HCT116 (cell line): ENCODE data around the gene VSTM2L.

Experiments used
- EZH2phosphoT487 ChIP-seq: fragments of 200-600 bp; IDR thresholded peaks from 2 replicates; pipeline ENCODE4 v1.6.1; 2018; ENCODE audit warnings: antibody characterized with exemption, borderline replicate concordance
- FOSL1 ChIP-seq: IDR thresholded peaks from 2 replicates; pipeline ENCODE4 v1.6.1; 2012; ENCODE audit warnings: low read depth
- JUND ChIP-seq: IDR thresholded peaks from 2 replicates; pipeline ENCODE4 v1.6.1; 2012
- POLR2A ChIP-seq: IDR thresholded peaks from 2 replicates; pipeline ENCODE4 v1.7.0; 2011; ENCODE audit warnings: borderline replicate concordance; ENCODE audit not compliant: insufficient read depth, insufficient read length; ENCODE audit errors: extremely low read depth
- POLR2AphosphoS5 ChIP-seq: IDR thresholded peaks from 2 replicates; pipeline ENCODE4 v1.6.1; 2011; ENCODE audit warnings: mild to moderate bottlenecking, low read depth, low read length, moderate library complexity
- RAD21 ChIP-seq: IDR thresholded peaks from 2 replicates; pipeline ENCODE4 v1.6.1; 2012; ENCODE audit warnings: low read depth, mild to moderate bottlenecking
- SP1 ChIP-seq: IDR thresholded peaks from 2 replicates; pipeline ENCODE4 v1.6.1; 2012; ENCODE audit warnings: low read depth
- TF ChIP-seq, protein P1 (sequence below): IDR thresholded peaks from 2 replicates; pipeline ENCODE4 v1.6.1; 2012
- TF ChIP-seq, protein P2 (sequence below): IDR thresholded peaks from 2 replicates; pipeline ENCODE4 v1.6.1; 2012
- TF ChIP-seq, protein P3 (sequence below), 3 experiments: fragments of 200-600 bp in 1 of 3; sonication (generic) in 1 of 3; IDR thresholded peaks in 2 of 3; conservative IDR thresholded peaks in 1 of 3; 2 replicates each; pipeline ENCODE4 v1.5.1; 2012 to 2017; ENCODE audit warnings: low read depth in 2 of 3, low read length in 2 of 3, antibody characterized with exemption in 1 of 3, borderline replicate concordance in 1 of 3, control low read depth in 1 of 3, mild to moderate bottlenecking in 1 of 3, mixed read lengths in 1 of 3, mixed run types in 1 of 3, moderate library complexity in 1 of 3; ENCODE audit not compliant: insufficient read depth in 1 of 3

DNA sequence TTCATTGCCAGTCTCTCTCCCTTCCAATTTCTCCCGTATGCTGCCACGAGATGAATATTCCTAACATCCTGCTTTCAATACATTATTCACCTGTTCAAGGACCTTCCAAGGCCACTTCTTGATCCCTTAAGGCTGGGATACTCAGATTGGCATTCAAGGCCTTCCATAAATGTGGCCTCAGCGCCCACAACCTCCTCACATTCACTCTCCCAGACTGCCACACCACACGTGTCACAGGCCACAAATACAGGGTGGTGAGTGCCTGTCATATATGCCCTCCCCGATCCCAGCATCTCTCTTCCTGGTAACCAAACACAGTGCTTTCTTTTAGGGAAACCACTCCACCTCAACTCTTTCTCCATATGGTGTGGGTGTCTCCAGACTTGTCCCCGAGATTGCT is 74.9 kb downstream of the VSTM2L start:
- TF ChIP-seq, protein P1, sequence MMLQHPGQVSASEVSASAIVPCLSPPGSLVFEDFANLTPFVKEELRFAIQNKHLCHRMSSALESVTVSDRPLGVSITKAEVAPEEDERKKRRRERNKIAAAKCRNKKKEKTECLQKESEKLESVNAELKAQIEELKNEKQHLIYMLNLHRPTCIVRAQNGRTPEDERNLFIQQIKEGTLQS, result no peak
- TF ChIP-seq POLR2AphosphoS5, result no peak
- TF ChIP-seq, protein P2, sequence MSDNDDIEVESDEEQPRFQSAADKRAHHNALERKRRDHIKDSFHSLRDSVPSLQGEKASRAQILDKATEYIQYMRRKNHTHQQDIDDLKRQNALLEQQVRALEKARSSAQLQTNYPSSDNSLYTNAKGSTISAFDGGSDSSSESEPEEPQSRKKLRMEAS, result no peak
- TF ChIP-seq, protein P3, sequence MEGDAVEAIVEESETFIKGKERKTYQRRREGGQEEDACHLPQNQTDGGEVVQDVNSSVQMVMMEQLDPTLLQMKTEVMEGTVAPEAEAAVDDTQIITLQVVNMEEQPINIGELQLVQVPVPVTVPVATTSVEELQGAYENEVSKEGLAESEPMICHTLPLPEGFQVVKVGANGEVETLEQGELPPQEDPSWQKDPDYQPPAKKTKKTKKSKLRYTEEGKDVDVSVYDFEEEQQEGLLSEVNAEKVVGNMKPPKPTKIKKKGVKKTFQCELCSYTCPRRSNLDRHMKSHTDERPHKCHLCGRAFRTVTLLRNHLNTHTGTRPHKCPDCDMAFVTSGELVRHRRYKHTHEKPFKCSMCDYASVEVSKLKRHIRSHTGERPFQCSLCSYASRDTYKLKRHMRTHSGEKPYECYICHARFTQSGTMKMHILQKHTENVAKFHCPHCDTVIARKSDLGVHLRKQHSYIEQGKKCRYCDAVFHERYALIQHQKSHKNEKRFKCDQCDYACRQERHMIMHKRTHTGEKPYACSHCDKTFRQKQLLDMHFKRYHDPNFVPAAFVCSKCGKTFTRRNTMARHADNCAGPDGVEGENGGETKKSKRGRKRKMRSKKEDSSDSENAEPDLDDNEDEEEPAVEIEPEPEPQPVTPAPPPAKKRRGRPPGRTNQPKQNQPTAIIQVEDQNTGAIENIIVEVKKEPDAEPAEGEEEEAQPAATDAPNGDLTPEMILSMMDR (IDR thresholded peaks at IDR 0.05 in 2 of 3, conservative IDR thresholded peaks at IDR 0.05 in 1 of 3; ENCODE audit: borderline replicate concordance in 1 of 3, insufficient read depth in 1 of 3, low read depth in 2 of 3, low read length in 2 of 3), result no peak
- TF ChIP-seq JUND, result no peak
- TF ChIP-seq POLR2A, result no peak
- no peak for TF ChIP-seq FOSL1
- TF ChIP-seq SP1, result no peak
- TF ChIP-seq EZH2phosphoT487, result no peak
- no peak for TF ChIP-seq RAD21
